Left renal pelvis (tissue), 4 donors: ENCODE measurements around the gene GTF3C1. TPM values are rescaled to one million over a fixed set of nuclear protein-coding genes. Genes with fewer than 3 reads are reported as not detected.

Experiments
- polyA plus RNA-seq, 4 donors: library from polyadenylated mRNA; unstranded; fragments of 120-200 nt; gene quantifications; one replicate each; pipeline ENCODE4 v1.2.1, GENCODE V29; 2013; ENCODE audit not compliant: insufficient read length in 4 of 4

The GTF3C1 gene
- polyA plus RNA-seq, 4 donors: 70.9 to 97.3 (median 82.7) TPM

Other genes starting within 250 kb of the GTF3C1 start
- 10 to 100 TPM; 13.2 to 20.5 (median 15.5) TPM for gene IL4R, start 235.9 kb downstream of the GTF3C1 start, polyA plus RNA-seq
- under 1 TPM; 0.14 to 0.34 (median 0.28) TPM for gene IL21R, start 147.7 kb downstream of the GTF3C1 start, polyA plus RNA-seq
- gene KATNIP, start 231 bp upstream of the GTF3C1 start, polyA plus RNA-seq: 10 to 100 TPM; 12.1 to 26.5 (median 23.0) TPM